Mammary epithelial cell (primary cell): Measurements from ENCODE around the gene NEUROD1.

Source experiments
- CTCF ChIP-seq, 2 donors: IDR thresholded peaks in 1 of 2; conservative IDR thresholded peaks in 1 of 2; 2 replicates each; pipeline ENCODE4 v1.5.1; 2011 to 2012; ENCODE audit warnings: inconsistent platforms in 2 of 2, low read length in 2 of 2, mild to moderate bottlenecking in 2 of 2, control low read depth in 1 of 2, low read depth in 1 of 2; ENCODE audit not compliant: insufficient read depth in 1 of 2; ENCODE audit errors: extremely low read depth in 1 of 2
- EZH2 ChIP-seq: IDR thresholded peaks from 2 replicates; pipeline ENCODE4 v1.6.1; 2012; ENCODE audit warnings: low read length, inconsistent platforms, borderline replicate concordance

DNA sequence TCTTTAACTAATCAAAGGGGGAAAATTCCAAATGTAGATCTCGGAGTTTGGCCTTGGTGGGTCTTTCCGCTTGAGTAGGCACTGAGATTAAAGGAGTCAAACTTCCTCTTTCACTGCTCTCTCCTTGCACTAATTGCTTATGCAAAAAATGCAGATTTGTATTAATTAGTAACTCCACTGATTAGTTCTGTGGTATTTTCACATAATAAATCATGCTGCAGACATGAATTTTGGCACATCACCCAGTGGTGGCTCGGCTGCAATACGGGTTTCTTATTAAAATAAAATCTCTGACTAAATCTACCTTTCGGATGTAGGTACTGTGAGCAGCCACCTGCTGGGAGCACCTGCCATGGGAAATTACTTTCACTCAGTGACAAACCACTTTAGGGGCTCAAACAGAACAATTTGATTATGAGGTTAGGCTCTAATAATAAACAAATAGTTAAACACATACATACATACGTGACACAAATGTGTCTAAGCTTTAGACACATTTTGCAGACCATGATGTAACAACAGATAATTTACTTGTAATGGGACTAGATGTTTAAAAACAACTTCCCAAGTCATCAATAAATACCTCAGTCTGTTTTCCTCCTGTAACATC, 6.4 kb upstream of the NEUROD1 start:
- TF ChIP-seq CTCF (conservative IDR thresholded peaks at IDR 0.05 in 1 of 2, IDR thresholded peaks at IDR 0.05 in 1 of 2; ENCODE audit: extremely low read depth in 1 of 2, insufficient read depth in 1 of 2, low read depth in 1 of 2, low read length in 2 of 2) (no peak), EZH2 (no peak)
